Activated T-helper 1 cell treated with Interleukin-2 at 50 U/mL for 16 hours (primary cell): ENCODE results near the gene FHOD3.

Experiments
- DNase-seq: peaks from one replicate; pipeline ENCODE4 v3.0.0-alpha.2; 2020; ENCODE audit warnings: low read depth

Gene FHOD3

GRCh38 chr18:36386150-36386920 lies 88.8 kb downstream of the FHOD3 start:
- DNase-seq, result no peak

GRCh38 chr18:36387310-36387709 lies 89.8 kb downstream of the FHOD3 start:
- no peak for DNase-seq

- DNase-seq, result no peak
Measured at GRCh38 chr18:36388310-36388709, 90.8 kb downstream of the FHOD3 start.

- no peak for DNase-seq
Measured at GRCh38 chr18:36389027-36389426, 91.5 kb downstream of the FHOD3 start.

GRCh38 chr18:36389811-36390581 lies 92.5 kb downstream of the FHOD3 start:
- no peak for DNase-seq

- DNase-seq, result no peak
Measured at GRCh38 chr18:36391426-36392145, 94.1 kb downstream of the FHOD3 start.

- no peak for DNase-seq
Measured at GRCh38 chr18:36392164-36392978, 94.9 kb downstream of the FHOD3 start.

- no peak for DNase-seq
Measured at GRCh38 chr18:36392979-36393287, 95.4 kb downstream of the FHOD3 start.

- no peak for DNase-seq
Measured at GRCh38 chr18:36394486-36394885, 97.0 kb downstream of the FHOD3 start.

- DNase-seq, result no peak
Measured at GRCh38 chr18:36396190-36396589, 98.7 kb downstream of the FHOD3 start.

- no peak for DNase-seq
Measured at GRCh38 chr18:36397033-36397432, 99.5 kb downstream of the FHOD3 start.

- no peak for DNase-seq
Measured at GRCh38 chr18:36398419-36398818, 100.9 kb downstream of the FHOD3 start.

GRCh38 chr18:36399055-36399454 lies 101.5 kb downstream of the FHOD3 start:
- DNase-seq, result no peak

- DNase-seq, result no peak
Measured at GRCh38 chr18:36401462-36401861, 103.9 kb downstream of the FHOD3 start.

GRCh38 chr18:36402765-36403396 lies 105.4 kb downstream of the FHOD3 start:
- DNase-seq, result no peak

- no peak for DNase-seq
Measured at GRCh38 chr18:36403896-36404820, 106.6 kb downstream of the FHOD3 start.

- no peak for DNase-seq
Measured at GRCh38 chr18:36405611-36406010, 108.1 kb downstream of the FHOD3 start.

GRCh38 chr18:36406805-36407204 lies 109.3 kb downstream of the FHOD3 start:
- DNase-seq, result no peak

- DNase-seq, result no peak
Measured at GRCh38 chr18:36408606-36409005, 111.1 kb downstream of the FHOD3 start.

- no peak for DNase-seq
Measured at GRCh38 chr18:36409779-36410178, 112.3 kb downstream of the FHOD3 start.

- DNase-seq, result no peak
Measured at GRCh38 chr18:36410346-36410745, 112.8 kb downstream of the FHOD3 start.
